Retinal pigment epithelial cell (primary cell): ENCODE measurements around the gene YBX1.

Experiments
- DNase-seq: peaks from one replicate; pipeline ENCODE4 v3.0.0-alpha.2; 2010; ENCODE audit warnings: low read depth
- H3K4me3 ChIP-seq: 2 replicates; pipeline ENCODE4 v1.5.1; 2011; ENCODE audit warnings: mild to moderate bottlenecking, low read length, control low read depth, moderate library complexity
- CTCF ChIP-seq: conservative IDR thresholded peaks from 2 replicates; pipeline ENCODE4 v1.5.1; 2011; ENCODE audit warnings: low read depth, low read length, control low read depth, inconsistent platforms

Gene YBX1

GRCh38 chr1:42681741-42682483 is at the start of gene YBX1:
TSS of gene YBX1 (plus strand) at chr1:42682418. CDS start at chr1:42682566, 148 bp downstream.
- no peak for TF ChIP-seq CTCF
- H3K4me3 ChIP-seq = peak within 1 kb of the TSS; percentile 88
- DNase-seq = peak; percentile 97

GRCh38 chr1:42639116-42639515 is 43.1 kb upstream of the YBX1 start:
- no peak for TF ChIP-seq CTCF
- DNase-seq = peak; percentile 4
- no peak overlapping the region for H3K4me3 ChIP-seq

GRCh38 chr1:42646056-42646455 is 36.2 kb upstream of the YBX1 start:
- no peak for TF ChIP-seq CTCF
- no peak for DNase-seq
- no peak overlapping the region for H3K4me3 ChIP-seq

- DNase-seq = no peak
- no peak overlapping the region for H3K4me3 ChIP-seq
- no peak for TF ChIP-seq CTCF
Measured at GRCh38 chr1:42657201-42657600, 25.0 kb upstream of the YBX1 start.

- peak within 1 kb of the TSS; percentile 81 for H3K4me3 ChIP-seq
- DNase-seq = peak; percentile 68
Measured at GRCh38 chr1:42657981-42658876, 24.0 kb upstream of the YBX1 start, which contains the start of gene PPIH. TSS of gene PPIH (plus strand) at chr1:42658423. CDS start at chr1:42658447, 24 bp downstream.

GRCh38 chr1:42658877-42659337 is 23.3 kb upstream of the YBX1 start:
- H3K4me3 ChIP-seq = peak overlapping the region; percentile 81
- DNase-seq = no peak
- TF ChIP-seq CTCF = no peak

More at GRCh38 chr1:42657981-42658876, 24.0 kb upstream of the YBX1 start, which contains the start of gene PPIH:
- TF ChIP-seq CTCF = no peak
